ENCODE measurements around the gene ITPR1.

The ITPR1 gene

DNA sequence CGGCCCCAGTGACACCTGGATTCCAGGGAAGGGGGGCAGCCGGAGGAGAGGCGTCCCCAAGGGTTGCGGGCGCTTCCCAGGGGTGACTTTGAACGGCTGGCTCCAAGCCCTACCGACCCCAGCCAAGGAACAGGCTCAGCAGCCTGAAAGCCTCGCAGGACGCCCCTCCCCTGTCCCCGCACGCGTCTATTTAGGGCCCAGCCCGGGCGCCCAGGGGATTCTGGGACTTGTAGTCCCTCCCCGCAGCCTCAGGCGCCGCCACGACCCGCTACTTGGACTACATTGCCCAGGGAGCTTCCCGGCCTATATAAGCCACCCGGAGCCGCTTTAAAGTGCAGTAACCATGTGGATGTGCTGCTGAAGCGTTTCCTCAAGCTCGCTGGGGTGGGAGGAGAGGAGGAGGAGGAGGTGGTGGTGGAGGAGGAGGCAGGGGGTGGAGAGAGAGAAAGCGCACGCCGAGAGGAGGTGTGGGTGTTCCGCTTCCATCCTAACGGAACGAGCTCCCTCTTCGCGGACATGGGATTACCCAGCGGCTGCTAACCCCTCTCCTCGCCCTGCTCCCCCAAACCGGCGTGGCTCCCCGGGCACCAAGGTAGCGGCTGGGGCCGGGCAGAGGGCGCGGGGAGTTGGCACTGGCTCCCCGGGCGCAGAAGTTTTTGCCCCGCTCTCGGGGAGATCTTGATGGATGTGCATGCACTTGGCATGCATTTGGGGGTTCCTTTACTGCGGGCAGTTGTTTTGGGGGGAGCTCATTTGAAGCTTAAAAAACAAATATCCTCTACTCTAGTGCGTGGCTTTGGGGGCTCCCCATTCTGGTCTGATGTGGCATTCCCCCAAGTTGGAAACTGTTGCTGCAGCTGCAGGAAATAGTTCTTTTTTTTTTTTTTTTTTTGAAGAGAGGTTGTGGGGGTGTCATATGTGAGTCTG, at the start of gene ITPR1 (continued):
- TF ChIP-seq PRDM10 (tag by site-specific recombination; IDR thresholded peaks at IDR 0.05): peak; percentile 95
- TF ChIP-seq GLIS2 (tag by site-specific recombination; IDR thresholded peaks at IDR 0.05): peak; percentile 56; the same call in 1 of the 2 replicates
- TF ChIP-seq KLF10 (tag by site-specific recombination; IDR thresholded peaks at IDR 0.05): no peak; the same call in 1 of the 2 replicates
- peak; percentile 42 for TF ChIP-seq SP2 (tag by site-specific recombination; IDR thresholded peaks at IDR 0.05)
- TF ChIP-seq ZBTB11 (tag by site-specific recombination; conservative IDR thresholded peaks at IDR 0.05; ENCODE audit: low read depth): peak; percentile 58
- TF ChIP-seq REST (tag by site-specific recombination; IDR thresholded peaks at IDR 0.05): peak; percentile 58; the same call in 1 of the 2 replicates
- TF ChIP-seq ZNF596 (tag by site-specific recombination; IDR thresholded peaks at IDR 0.05): peak; percentile 18; the same call in 1 of the 2 replicates
- TF ChIP-seq ZNF76 (tag by site-specific recombination; IDR thresholded peaks at IDR 0.05; ENCODE audit: borderline replicate concordance, low read depth): peak; percentile 96
- TF ChIP-seq, protein P1, sequence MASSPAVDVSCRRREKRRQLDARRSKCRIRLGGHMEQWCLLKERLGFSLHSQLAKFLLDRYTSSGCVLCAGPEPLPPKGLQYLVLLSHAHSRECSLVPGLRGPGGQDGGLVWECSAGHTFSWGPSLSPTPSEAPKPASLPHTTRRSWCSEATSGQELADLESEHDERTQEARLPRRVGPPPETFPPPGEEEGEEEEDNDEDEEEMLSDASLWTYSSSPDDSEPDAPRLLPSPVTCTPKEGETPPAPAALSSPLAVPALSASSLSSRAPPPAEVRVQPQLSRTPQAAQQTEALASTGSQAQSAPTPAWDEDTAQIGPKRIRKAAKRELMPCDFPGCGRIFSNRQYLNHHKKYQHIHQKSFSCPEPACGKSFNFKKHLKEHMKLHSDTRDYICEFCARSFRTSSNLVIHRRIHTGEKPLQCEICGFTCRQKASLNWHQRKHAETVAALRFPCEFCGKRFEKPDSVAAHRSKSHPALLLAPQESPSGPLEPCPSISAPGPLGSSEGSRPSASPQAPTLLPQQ (tag by site-specific recombination; IDR thresholded peaks at IDR 0.05): peak; percentile 81
- TF ChIP-seq, protein P2, sequence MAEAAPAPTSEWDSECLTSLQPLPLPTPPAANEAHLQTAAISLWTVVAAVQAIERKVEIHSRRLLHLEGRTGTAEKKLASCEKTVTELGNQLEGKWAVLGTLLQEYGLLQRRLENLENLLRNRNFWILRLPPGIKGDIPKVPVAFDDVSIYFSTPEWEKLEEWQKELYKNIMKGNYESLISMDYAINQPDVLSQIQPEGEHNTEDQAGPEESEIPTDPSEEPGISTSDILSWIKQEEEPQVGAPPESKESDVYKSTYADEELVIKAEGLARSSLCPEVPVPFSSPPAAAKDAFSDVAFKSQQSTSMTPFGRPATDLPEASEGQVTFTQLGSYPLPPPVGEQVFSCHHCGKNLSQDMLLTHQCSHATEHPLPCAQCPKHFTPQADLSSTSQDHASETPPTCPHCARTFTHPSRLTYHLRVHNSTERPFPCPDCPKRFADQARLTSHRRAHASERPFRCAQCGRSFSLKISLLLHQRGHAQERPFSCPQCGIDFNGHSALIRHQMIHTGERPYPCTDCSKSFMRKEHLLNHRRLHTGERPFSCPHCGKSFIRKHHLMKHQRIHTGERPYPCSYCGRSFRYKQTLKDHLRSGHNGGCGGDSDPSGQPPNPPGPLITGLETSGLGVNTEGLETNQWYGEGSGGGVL (tag by site-specific recombination; IDR thresholded peaks at IDR 0.05): peak; percentile 99
- no peak for TF ChIP-seq ZNF791 (tag by site-specific recombination; IDR thresholded peaks at IDR 0.05)
- TF ChIP-seq ZNF660 (tag by site-specific recombination; IDR thresholded peaks at IDR 0.05): peak; percentile 73
- no peak for TF ChIP-seq HOXA7 (CRISPR knock-in tag; IDR thresholded peaks at IDR 0.05; ENCODE audit: borderline replicate concordance)
- TF ChIP-seq ZFP41 (tag by site-specific recombination; IDR thresholded peaks at IDR 0.05; ENCODE audit: borderline replicate concordance): no peak
- no peak for TF ChIP-seq ZNF624 (tag by site-specific recombination; IDR thresholded peaks at IDR 0.05)
- TF ChIP-seq, protein P3, sequence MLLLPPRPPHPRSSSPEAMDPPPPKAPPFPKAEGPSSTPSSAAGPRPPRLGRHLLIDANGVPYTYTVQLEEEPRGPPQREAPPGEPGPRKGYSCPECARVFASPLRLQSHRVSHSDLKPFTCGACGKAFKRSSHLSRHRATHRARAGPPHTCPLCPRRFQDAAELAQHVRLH (tag by site-specific recombination; IDR thresholded peaks at IDR 0.05): no peak; the same call in 1 of the 2 replicates
- no peak; the same call in 1 of the 2 replicates for TF ChIP-seq SP7 (tag by site-specific recombination; IDR thresholded peaks at IDR 0.05)
- TF ChIP-seq YY2 (tag by site-specific recombination; IDR thresholded peaks at IDR 0.05): no peak
- peak; percentile 83 for TF ChIP-seq ZBTB17 (tag by site-specific recombination; IDR thresholded peaks at IDR 0.05)
- TF ChIP-seq ZNF350 (tag by site-specific recombination; IDR thresholded peaks at IDR 0.05): no peak
- TF ChIP-seq ZNF169 (tag by site-specific recombination; IDR thresholded peaks at IDR 0.05): no peak
- no peak for TF ChIP-seq ZNF202 (tag by site-specific recombination; IDR thresholded peaks at IDR 0.05; ENCODE audit: borderline replicate concordance)

Measured in HEK293 (cell line).